ENCODE data around the gene HDLBP.

HDLBP gene

DNA sequence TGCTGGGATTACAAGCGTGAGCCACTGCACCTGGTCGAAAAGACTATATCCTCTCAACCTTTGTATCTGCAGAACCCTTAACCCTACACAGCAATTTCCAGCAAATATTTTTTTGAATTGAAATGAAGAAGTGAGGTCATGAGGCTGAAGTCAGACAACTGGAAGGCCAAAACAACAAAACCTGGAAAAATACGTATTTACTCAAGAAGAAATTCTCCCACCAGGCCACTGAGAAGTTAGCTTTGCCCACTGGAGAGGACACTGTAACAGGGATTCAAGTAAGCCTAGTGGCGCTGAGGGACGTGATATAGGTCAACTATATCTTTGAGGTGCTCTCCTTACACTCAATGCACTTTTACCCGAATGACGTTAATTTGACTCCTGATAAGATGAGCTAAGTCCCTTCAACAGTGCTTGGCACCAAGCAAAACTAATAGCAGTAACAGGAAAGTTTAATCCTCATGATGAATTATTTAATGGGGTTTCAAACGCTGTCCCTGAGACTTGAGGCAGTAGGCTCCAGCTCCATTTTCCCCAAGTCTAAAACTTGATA is 1.9 kb downstream of the HDLBP start:
- peak overlapping the region; percentile 99; the same call in 1 of the 2 replicates for H3K9ac ChIP-seq (ENCODE audit: low read depth, low read length)
- peak overlapping the region; percentile 79 for H3K27ac ChIP-seq (ENCODE audit: low read length)
- H3K4me3 ChIP-seq (ENCODE audit: low read length): peak overlapping the region; percentile 95
- H3K27me3 ChIP-seq (ENCODE audit: insufficient read depth, low read length): no peaks in the 10 kb centered on the region
- no peaks in the 10 kb centered on the region for H3K9me3 ChIP-seq (ENCODE audit: insufficient read depth, low read depth, low read length)
- peaks cover 11% of the 10 kb centered on the region; the same call in 1 of the 2 replicates for H3K36me3 ChIP-seq (ENCODE audit: insufficient read depth, low read depth, low read length)
- peaks cover 24% of the 10 kb centered on the region for H3K4me1 ChIP-seq (ENCODE audit: insufficient read depth, low read length)

GRCh38 chr2:241312082-241312481 is 3.4 kb downstream of the HDLBP start:
- no peak overlapping the region for H3K4me3 ChIP-seq (ENCODE audit: low read length)
- H3K9ac ChIP-seq (ENCODE audit: low read depth, low read length): 0 out of 2 replicates have a peak overlapping the region, but pooled peaks have one; percentile 2
- H3K4me1 ChIP-seq (ENCODE audit: insufficient read depth, low read length): peaks cover 20% of the 10 kb centered on the region
- H3K36me3 ChIP-seq (ENCODE audit: insufficient read depth, low read depth, low read length): peaks cover 6% of the 10 kb centered on the region; the same call in 1 of the 2 replicates
- no peaks in the 10 kb centered on the region for H3K9me3 ChIP-seq (ENCODE audit: insufficient read depth, low read depth, low read length)
- no peak overlapping the region for H3K27ac ChIP-seq (ENCODE audit: low read length)
- H3K27me3 ChIP-seq (ENCODE audit: insufficient read depth, low read length): no peaks in the 10 kb centered on the region

- peaks cover 6% of the 10 kb centered on the region; the same call in 1 of the 2 replicates for H3K36me3 ChIP-seq (ENCODE audit: insufficient read depth, low read depth, low read length)
- H3K4me3 ChIP-seq (ENCODE audit: low read length): no peak overlapping the region
- H3K27me3 ChIP-seq (ENCODE audit: insufficient read depth, low read length): no peaks in the 10 kb centered on the region
- no peak overlapping the region for H3K27ac ChIP-seq (ENCODE audit: low read length)
- H3K9ac ChIP-seq (ENCODE audit: low read depth, low read length): no peak overlapping the region
- no peaks in the 10 kb centered on the region for H3K9me3 ChIP-seq (ENCODE audit: insufficient read depth, low read depth, low read length)
- H3K4me1 ChIP-seq (ENCODE audit: insufficient read depth, low read length): peaks cover 18% of the 10 kb centered on the region
Observed at GRCh38 chr2:241310917-241311566, 4.4 kb downstream of the HDLBP start.

DNA sequence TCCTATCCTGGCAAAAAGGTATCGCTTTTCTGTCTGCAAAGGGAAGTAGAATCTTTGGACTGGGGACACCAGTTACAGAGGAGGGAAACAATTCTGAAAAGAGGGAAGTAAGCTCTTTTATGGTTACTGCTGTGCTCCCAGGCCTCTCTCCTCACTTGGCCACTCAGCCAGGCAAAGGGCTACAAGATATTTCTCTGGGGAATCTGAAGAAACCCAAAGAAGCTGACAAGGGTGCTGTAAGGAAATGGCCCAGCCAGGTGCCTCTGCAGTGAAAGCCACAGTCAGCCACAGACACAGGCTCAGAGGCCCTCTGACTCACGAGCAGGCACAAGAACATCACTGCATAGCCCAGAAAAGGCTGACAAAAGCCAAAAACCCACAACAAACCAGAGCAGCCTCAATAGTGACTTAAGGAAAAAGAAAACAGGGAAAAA is 5.8 kb downstream of the HDLBP start:
- Histone ChIP-seq H3K4me3 (ENCODE audit: low read length) (no peak overlapping the region), H3K27ac (ENCODE audit: low read length) (no peak overlapping the region), H3K4me1 (ENCODE audit: insufficient read depth, low read length) (peaks cover 18% of the 10 kb centered on the region)

GRCh38 chr2:241308832-241309500 is 6.5 kb downstream of the HDLBP start:
- H3K27ac ChIP-seq (ENCODE audit: low read length): no peak overlapping the region
- peaks cover 16% of the 10 kb centered on the region for H3K4me1 ChIP-seq (ENCODE audit: insufficient read depth, low read length)

More for the DNA sequence above, 5.8 kb downstream of the HDLBP start:
- H3K9me3 ChIP-seq (ENCODE audit: insufficient read depth, low read depth, low read length): no peaks in the 10 kb centered on the region
- H3K27me3 ChIP-seq (ENCODE audit: insufficient read depth, low read length): no peaks in the 10 kb centered on the region
- peaks cover 6% of the 10 kb centered on the region; the same call in 1 of the 2 replicates for H3K36me3 ChIP-seq (ENCODE audit: insufficient read depth, low read depth, low read length)
- 0 out of 2 replicates have a peak overlapping the region, but pooled peaks have one; percentile 13 for H3K9ac ChIP-seq (ENCODE audit: low read depth, low read length)

DNA sequence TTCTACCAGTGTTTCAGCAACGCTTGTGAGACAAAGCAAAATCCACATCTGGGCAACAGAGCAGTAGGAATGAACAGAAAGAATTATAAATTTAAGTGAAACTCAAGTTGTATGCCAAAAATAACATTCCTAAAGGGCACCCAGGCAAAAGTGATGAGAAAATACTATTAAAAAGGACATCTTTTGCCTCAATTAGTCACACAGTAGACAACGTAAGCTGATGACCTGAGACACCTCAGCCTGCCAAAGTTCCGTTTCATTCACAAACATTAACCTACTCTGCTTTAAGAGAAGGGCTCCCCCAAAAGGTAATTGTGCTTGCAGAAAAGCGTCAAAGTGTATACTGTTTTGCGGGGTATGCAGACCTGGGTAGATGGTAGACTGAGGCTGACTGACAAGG is 7.2 kb downstream of the HDLBP start:
- Histone ChIP-seq H3K9ac (ENCODE audit: low read depth, low read length) (no peak overlapping the region), H3K4me1 (ENCODE audit: insufficient read depth, low read length) (peaks cover 13% of the 10 kb centered on the region; the same call in 1 of the 2 replicates), H3K36me3 (ENCODE audit: insufficient read depth, low read depth, low read length) (peaks cover 6% of the 10 kb centered on the region; the same call in 1 of the 2 replicates), H3K9me3 (ENCODE audit: insufficient read depth, low read depth, low read length) (no peaks in the 10 kb centered on the region), H3K27ac (ENCODE audit: low read length) (no peak overlapping the region), H3K27me3 (ENCODE audit: insufficient read depth, low read length) (no peaks in the 10 kb centered on the region), H3K4me3 (ENCODE audit: low read length) (no peak overlapping the region)

More at GRCh38 chr2:241308832-241309500, 6.5 kb downstream of the HDLBP start:
- H3K9ac ChIP-seq (ENCODE audit: low read depth, low read length): no peak overlapping the region
- H3K27me3 ChIP-seq (ENCODE audit: insufficient read depth, low read length): no peaks in the 10 kb centered on the region
- peaks cover 6% of the 10 kb centered on the region; the same call in 1 of the 2 replicates for H3K36me3 ChIP-seq (ENCODE audit: insufficient read depth, low read depth, low read length)
- no peak overlapping the region for H3K4me3 ChIP-seq (ENCODE audit: low read length)
- H3K9me3 ChIP-seq (ENCODE audit: insufficient read depth, low read depth, low read length): no peaks in the 10 kb centered on the region

GRCh38 chr2:241307055-241307454 is 8.4 kb downstream of the HDLBP start:
- H3K9me3 ChIP-seq (ENCODE audit: insufficient read depth, low read depth, low read length): no peaks in the 10 kb centered on the region
- H3K9ac ChIP-seq (ENCODE audit: low read depth, low read length): no peak overlapping the region
- peaks cover 13% of the 10 kb centered on the region; the same call in 1 of the 2 replicates for H3K4me1 ChIP-seq (ENCODE audit: insufficient read depth, low read length)
- H3K27ac ChIP-seq (ENCODE audit: low read length): no peak overlapping the region
- H3K27me3 ChIP-seq (ENCODE audit: insufficient read depth, low read length): no peaks in the 10 kb centered on the region
- peaks cover 6% of the 10 kb centered on the region; the same call in 1 of the 2 replicates for H3K36me3 ChIP-seq (ENCODE audit: insufficient read depth, low read depth, low read length)
- H3K4me3 ChIP-seq (ENCODE audit: low read length): no peak overlapping the region

DNA sequence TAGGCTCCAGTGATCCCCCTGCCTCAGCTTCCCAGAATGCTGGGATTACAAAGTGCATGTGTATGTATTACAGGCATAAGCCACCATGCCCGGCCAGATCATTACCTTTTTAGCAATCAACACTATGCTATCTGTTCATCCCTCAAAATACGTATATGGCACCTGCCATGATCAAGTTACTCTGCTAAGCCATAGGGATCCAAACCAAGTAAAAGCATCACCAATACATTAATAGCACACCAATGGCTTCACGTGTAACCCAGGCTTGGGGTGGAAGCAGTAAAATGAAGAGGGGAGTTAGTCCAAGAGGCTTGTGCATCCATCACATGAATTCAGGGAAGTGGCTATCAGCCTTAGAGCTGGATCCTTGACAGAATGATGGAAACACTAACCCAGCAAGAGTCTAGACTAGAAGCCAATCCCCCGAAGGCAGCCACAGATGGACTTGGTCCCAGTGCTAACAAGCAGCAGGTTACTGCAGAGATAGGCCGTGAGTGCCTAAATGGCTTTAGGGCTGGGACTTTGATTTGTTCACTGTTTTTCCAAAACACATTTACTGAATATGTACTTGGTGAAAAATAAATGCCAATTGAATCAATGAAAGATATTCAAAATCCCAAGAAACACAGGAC is 11.3 kb downstream of the HDLBP start:
- H3K27me3 ChIP-seq (ENCODE audit: insufficient read depth, low read length): no peaks in the 10 kb centered on the region

GRCh38 chr2:241302759-241303651 is 12.5 kb downstream of the HDLBP start:
- Histone ChIP-seq H3K9me3 (ENCODE audit: insufficient read depth, low read depth, low read length) (no peaks in the 10 kb centered on the region), H3K4me1 (ENCODE audit: insufficient read depth, low read length) (peaks cover 3% of the 10 kb centered on the region; the same call in 1 of the 2 replicates), H3K9ac (ENCODE audit: low read depth, low read length) (no peak overlapping the region), H3K4me3 (ENCODE audit: low read length) (no peak overlapping the region), H3K27me3 (ENCODE audit: insufficient read depth, low read length) (no peaks in the 10 kb centered on the region), H3K36me3 (ENCODE audit: insufficient read depth, low read depth, low read length) (no peaks in the 10 kb centered on the region), H3K27ac (ENCODE audit: low read length) (no peak overlapping the region)

More for the DNA sequence above, 11.3 kb downstream of the HDLBP start:
- H3K9me3 ChIP-seq (ENCODE audit: insufficient read depth, low read depth, low read length): no peaks in the 10 kb centered on the region
- H3K4me3 ChIP-seq (ENCODE audit: low read length): no peak overlapping the region
- no peak overlapping the region for H3K9ac ChIP-seq (ENCODE audit: low read depth, low read length)
- H3K27ac ChIP-seq (ENCODE audit: low read length): no peak overlapping the region
- peaks cover 8% of the 10 kb centered on the region; the same call in 1 of the 2 replicates for H3K4me1 ChIP-seq (ENCODE audit: insufficient read depth, low read length)
- H3K36me3 ChIP-seq (ENCODE audit: insufficient read depth, low read depth, low read length): peaks cover 6% of the 10 kb centered on the region; the same call in 1 of the 2 replicates

- H3K4me3 ChIP-seq (ENCODE audit: low read length): no peak overlapping the region
- H3K9me3 ChIP-seq (ENCODE audit: insufficient read depth, low read depth, low read length): no peaks in the 10 kb centered on the region
- H3K27me3 ChIP-seq (ENCODE audit: insufficient read depth, low read length): no peaks in the 10 kb centered on the region
- H3K27ac ChIP-seq (ENCODE audit: low read length): no peak overlapping the region
- H3K4me1 ChIP-seq (ENCODE audit: insufficient read depth, low read length): no peaks in the 10 kb centered on the region; the same call in 1 of the 2 replicates
- peaks cover 7% of the 10 kb centered on the region; the same call in 1 of the 2 replicates for H3K36me3 ChIP-seq (ENCODE audit: insufficient read depth, low read depth, low read length)
- peak overlapping the region; percentile 32; the same call in 1 of the 2 replicates for H3K9ac ChIP-seq (ENCODE audit: low read depth, low read length)
Observed at GRCh38 chr2:241302083-241302482, 13.4 kb downstream of the HDLBP start.

Data from iPS-20b (cell line).